Keratinocyte (primary cell): ENCODE results near the gene MYOM1. TPM values are rescaled to one million over a fixed set of nuclear protein-coding genes. Genes with fewer than 3 reads are reported as not detected.

Experiments used
- DNase-seq: peaks from one replicate; pipeline ENCODE4 v3.0.0-alpha.2; 2011; ENCODE audit warnings: low read depth, missing footprints, low spot score
- FAIRE-seq: peaks from 2 replicates; lab custom pipeline; 2011; peaks lifted over from hg19 to GRCh38; lab: Jason Lieb, UNC
- H2AFZ ChIP-seq: 2 replicates; pipeline ENCODE4 v1.6.0; 2012; ENCODE audit warnings: low read length, control low read depth, inconsistent platforms; ENCODE audit not compliant: control insufficient read depth
- H3K27ac ChIP-seq: 2 replicates; pipeline ENCODE4 v1.5.1; 2011; ENCODE audit warnings: low read length; ENCODE audit not compliant: control insufficient read depth, insufficient read depth
- H3K27me3 ChIP-seq: 3 replicates; pipeline ENCODE4 v1.6.0; 2011; ENCODE audit warnings: low read length; ENCODE audit not compliant: control insufficient read depth, insufficient read depth; ENCODE audit errors: extremely low read depth
- H3K36me3 ChIP-seq, 2 experiments: 2 replicates in 1 of 2; 3 replicates in 1 of 2; pipeline ENCODE4 v1.5.1; 2011; ENCODE audit warnings: low read length in 2 of 2, mild to moderate bottlenecking in 1 of 2; ENCODE audit not compliant: control insufficient read depth in 2 of 2, insufficient read depth in 2 of 2; ENCODE audit errors: extremely low read depth in 1 of 2
- H3K4me1 ChIP-seq: 3 replicates; pipeline ENCODE4 v1.5.1; 2011; ENCODE audit warnings: low read length; ENCODE audit not compliant: control insufficient read depth, insufficient read depth; ENCODE audit errors: extremely low read depth
- H3K4me2 ChIP-seq: 3 replicates; pipeline ENCODE4 v1.6.0; 2011; ENCODE audit warnings: low read depth, low read length; ENCODE audit not compliant: control insufficient read depth, insufficient read depth; ENCODE audit errors: extremely low read depth
- H3K4me3 ChIP-seq, 3 experiments: fragments of 200-600 bp in 1 of 3; sonication (generic) in 1 of 3; 2 replicates in 2 of 3; 3 replicates in 1 of 3; pipeline ENCODE4 v1.5.1; 2011 to 2016; ENCODE audit warnings: low read length in 3 of 3, mild to moderate bottlenecking in 3 of 3, control low read depth in 2 of 3, inconsistent platforms in 1 of 3, low read depth in 1 of 3, mixed read lengths in 1 of 3, mixed run types in 1 of 3, moderate library complexity in 1 of 3; ENCODE audit not compliant: control insufficient read depth in 2 of 3, insufficient read depth in 2 of 3; ENCODE audit errors: extremely low read depth in 1 of 3
- H3K79me2 ChIP-seq: 2 replicates; pipeline ENCODE4 v1.6.0; 2012; ENCODE audit warnings: low read length; ENCODE audit not compliant: control insufficient read depth, insufficient read depth
- H3K9ac ChIP-seq: 3 replicates; pipeline ENCODE4 v1.6.0; 2011; ENCODE audit warnings: low read length; ENCODE audit not compliant: control insufficient read depth, insufficient read depth; ENCODE audit errors: extremely low read depth
- H3K9me1 ChIP-seq: 3 replicates; pipeline ENCODE4 v1.6.0; 2011; ENCODE audit warnings: low read length; ENCODE audit not compliant: control insufficient read depth, insufficient read depth; ENCODE audit errors: extremely low read depth
- H3K9me3 ChIP-seq: 2 replicates; pipeline ENCODE4 v1.5.1; 2012; ENCODE audit warnings: low read depth, low read length; ENCODE audit not compliant: control insufficient read depth
- H4K20me1 ChIP-seq: 3 replicates; pipeline ENCODE4 v1.6.0; 2011; ENCODE audit warnings: low read length; ENCODE audit not compliant: control insufficient read depth, insufficient read depth; ENCODE audit errors: extremely low read depth
- CTCF ChIP-seq, 3 experiments: IDR thresholded peaks in 1 of 3; conservative IDR thresholded peaks in 1 of 3; optimal IDR thresholded peaks in 1 of 3; 2 replicates in 2 of 3; 3 replicates in 1 of 3; pipeline versions ENCODE3 to v1.5.1; 2011; ENCODE audit warnings: low read length in 3 of 3, mild to moderate bottlenecking in 3 of 3, moderate library complexity in 2 of 3, control low read depth in 1 of 3, inconsistent platforms in 1 of 3; ENCODE audit not compliant: insufficient read depth in 2 of 3; ENCODE audit errors: extremely low read depth in 1 of 3
- EZH2 ChIP-seq: IDR thresholded peaks from one replicate; pipeline ENCODE4 v1.6.1; 2012; ENCODE audit warnings: inconsistent platforms, mild to moderate bottlenecking, low read length, moderate library complexity
- dilution Hi-C: fragments of 300-500 bp; cut with MboI; formaldehyde crosslinking; loops from one replicate; pipeline ENCODE4 v1.7.0; 2020; ENCODE audit warnings: low sequenced_read_pairs; ENCODE audit not compliant: extremely low pct_ligation_motif_present
- polyA plus RNA-seq, 5 experiments: library from polyadenylated mRNA; depleted of rRNA in 3 of 5; stranded (reverse) in 3 of 5; stranded (forward) in 1 of 5; unstranded in 1 of 5; fragments of >200 nt; gene quantifications; 1 replicate in 1 of 5; 2 replicates in 3 of 5; 3 replicates in 1 of 5; pipeline versions ENCODE4 v1.2.1 to v1.2.3, GENCODE V29; 2011 to 2012; ENCODE audit warnings: missing spikeins in 2 of 5, low read depth in 1 of 5, low replicate concordance in 1 of 5

Gene MYOM1
- polyA plus RNA-seq, 1 donor (not counting 4 experiments of a cell fraction or from before 2014, with no cell fraction given), result 0.03 TPM

- H3K9ac ChIP-seq, result no peak overlapping the region
- H3K4me1 ChIP-seq, result no peaks in the 10 kb centered on the region
- no peaks in the 10 kb centered on the region for H3K9me3 ChIP-seq
- H3K9me1 ChIP-seq, result no peaks in the 10 kb centered on the region
- TF ChIP-seq CTCF (optimal IDR thresholded peaks at IDR 0.05 in 1 of 3, IDR thresholded peaks at IDR 0.05 in 1 of 3, conservative IDR thresholded peaks at IDR 0.05 in 1 of 3; ENCODE audit: extremely low read depth in 1 of 3, insufficient read depth in 2 of 3, low read length in 3 of 3) (no peak), EZH2 (no peak)
- no peak overlapping the region for H3K4me2 ChIP-seq
- no peaks in the 10 kb centered on the region for H4K20me1 ChIP-seq
- DNase-seq, result peak; percentile 17
- H2AFZ ChIP-seq, result peak overlapping the region; percentile 22
- no peaks in the 10 kb centered on the region for H3K79me2 ChIP-seq
- dilution Hi-C loops, result no loop called here
- FAIRE-seq, result peak; percentile 36
- no peaks in the 10 kb centered on the region for H3K27me3 ChIP-seq
- H3K4me3 ChIP-seq, result no peak overlapping the region
- no peaks in the 10 kb centered on the region for H3K36me3 ChIP-seq
- H3K27ac ChIP-seq, result no peak overlapping the region
These were observed 57.6 kb downstream of the MYOM1 start for GRCh38 chr18:3162181-3162580.

- TF ChIP-seq CTCF (optimal IDR thresholded peaks at IDR 0.05 in 1 of 3, IDR thresholded peaks at IDR 0.05 in 1 of 3, conservative IDR thresholded peaks at IDR 0.05 in 1 of 3; ENCODE audit: extremely low read depth in 1 of 3, insufficient read depth in 2 of 3, low read length in 3 of 3) (no peak), EZH2 (no peak)
- Histone ChIP-seq H2AFZ (no peak overlapping the region), H3K27me3 (no peaks in the 10 kb centered on the region), H3K9ac (no peak overlapping the region), H3K9me3 (no peaks in the 10 kb centered on the region), H3K27ac (no peak overlapping the region), H3K4me2 (no peak overlapping the region), H4K20me1 (no peaks in the 10 kb centered on the region), H3K9me1 (no peaks in the 10 kb centered on the region), H3K79me2 (no peaks in the 10 kb centered on the region), H3K36me3 (no peaks in the 10 kb centered on the region), H3K4me3 (no peak overlapping the region), H3K4me1 (no peaks in the 10 kb centered on the region)
- dilution Hi-C loops, result no loop called here
- DNase-seq, result no peak
- FAIRE-seq, result no peak
These were observed 59.9 kb downstream of the MYOM1 start for GRCh38 chr18:3159830-3160229.
